Uterine smooth muscle cell (primary cell): ENCODE results near the gene ERMAP. TPM values are rescaled to one million over a fixed set of nuclear protein-coding genes. Genes with fewer than 3 reads are reported as not detected.

ENCODE experiments used
- total RNA-seq: library from RNA; depleted of rRNA; stranded (reverse); fragments of >200 nt; gene quantifications from 2 replicates; pipeline ENCODE4 v1.2.3, GENCODE V29; 2014

The ERMAP gene, protein sequence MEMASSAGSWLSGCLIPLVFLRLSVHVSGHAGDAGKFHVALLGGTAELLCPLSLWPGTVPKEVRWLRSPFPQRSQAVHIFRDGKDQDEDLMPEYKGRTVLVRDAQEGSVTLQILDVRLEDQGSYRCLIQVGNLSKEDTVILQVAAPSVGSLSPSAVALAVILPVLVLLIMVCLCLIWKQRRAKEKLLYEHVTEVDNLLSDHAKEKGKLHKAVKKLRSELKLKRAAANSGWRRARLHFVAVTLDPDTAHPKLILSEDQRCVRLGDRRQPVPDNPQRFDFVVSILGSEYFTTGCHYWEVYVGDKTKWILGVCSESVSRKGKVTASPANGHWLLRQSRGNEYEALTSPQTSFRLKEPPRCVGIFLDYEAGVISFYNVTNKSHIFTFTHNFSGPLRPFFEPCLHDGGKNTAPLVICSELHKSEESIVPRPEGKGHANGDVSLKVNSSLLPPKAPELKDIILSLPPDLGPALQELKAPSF
- 10.2 and 18.2 TPM in 2 replicates for total RNA-seq

DNA sequence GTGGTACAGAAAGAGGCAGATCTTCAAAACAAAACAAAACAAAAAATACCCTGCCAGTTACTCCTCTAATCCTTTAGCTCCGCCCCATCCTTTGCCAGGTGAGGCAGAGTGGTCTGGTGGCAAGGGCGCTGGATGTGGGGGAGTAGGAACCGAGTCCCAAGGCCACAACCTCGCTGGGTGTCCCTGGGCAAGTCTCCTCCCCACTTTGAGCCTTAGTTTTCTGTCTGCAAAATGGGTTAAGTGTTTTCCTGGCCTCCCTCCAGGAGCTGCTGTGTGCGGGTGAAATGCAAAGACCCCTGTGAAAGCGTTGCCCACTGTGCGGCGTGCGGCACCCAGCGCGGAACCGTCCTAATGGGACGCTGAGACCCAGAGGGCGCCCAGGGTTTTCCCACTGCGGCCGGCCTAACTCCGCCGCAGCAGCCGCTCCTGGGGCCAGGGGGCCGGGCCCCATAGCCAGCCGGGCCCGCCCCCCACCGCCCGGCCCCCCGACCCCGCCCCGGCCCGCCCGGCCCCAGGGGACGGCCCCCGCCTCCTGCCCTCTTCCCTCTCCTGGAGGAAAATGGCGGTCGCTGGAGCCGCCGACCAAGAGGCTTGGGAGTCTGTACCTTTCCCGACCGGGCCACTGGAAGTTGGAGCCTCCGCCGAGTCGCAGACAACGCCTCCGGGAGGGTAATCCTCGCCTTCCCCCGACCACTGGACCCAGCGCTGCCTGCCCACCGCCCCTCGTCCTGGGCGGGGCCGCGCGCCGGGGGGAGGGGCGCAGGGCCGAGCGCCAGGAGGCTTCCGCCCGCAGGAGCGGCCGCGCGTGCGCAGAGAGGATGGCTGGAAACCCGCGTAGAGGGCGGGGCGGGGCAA lies at the start of gene ERMAP, which contains the start of gene SVBP:
ERMAP (plus strand) TSS at position 538 of the 855 bp plus-strand sequence. CDS start 13,327 bp downstream, outside the sequence.
SVBP (minus strand) TSS at position 813 of the 855 bp plus-strand sequence. CDS start 853 bp downstream, outside the sequence.

DNA sequence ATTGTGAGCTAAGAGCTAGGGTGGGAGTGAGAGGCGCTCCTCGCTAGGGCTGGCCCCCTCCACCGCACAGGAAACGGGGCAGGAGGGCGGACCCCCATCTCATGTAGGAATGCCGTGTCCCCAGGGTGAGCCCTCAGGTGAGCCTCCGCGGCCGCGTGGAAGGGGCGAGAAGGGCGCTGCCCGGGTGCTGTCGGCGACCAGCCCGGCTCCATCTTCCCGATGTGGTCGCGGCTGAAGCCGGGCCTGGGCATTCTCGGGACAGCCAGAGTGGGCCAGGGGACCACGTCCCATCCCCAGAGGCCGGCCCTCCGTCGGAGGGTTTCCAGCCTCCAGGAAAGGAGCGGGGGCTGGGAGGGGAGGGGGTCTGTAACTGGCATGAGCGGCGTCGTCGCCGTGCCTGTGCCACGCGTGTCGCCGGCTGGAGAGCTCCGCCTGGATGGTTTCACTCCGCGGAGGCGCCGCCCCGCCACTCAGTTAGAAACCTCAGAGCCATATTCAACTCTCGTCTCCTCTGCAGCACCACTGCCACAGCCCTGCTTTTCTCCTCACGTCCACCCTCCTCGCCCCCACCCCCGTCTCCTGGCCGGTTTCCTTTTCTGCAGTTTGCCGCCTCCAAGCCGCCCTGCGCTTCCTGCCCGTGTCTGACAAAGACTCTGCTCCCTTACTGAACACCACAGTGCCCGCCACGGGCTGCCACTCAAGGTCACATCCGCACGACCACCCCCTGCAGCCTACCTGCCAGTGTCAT lies 31.8 kb upstream of the ERMAP start, which contains the start of gene TMEM269:
TMEM269 (plus strand) TSS at position 46 of the 748 bp plus-strand sequence. CDS start 4,903 bp downstream, outside the sequence.

DNA sequence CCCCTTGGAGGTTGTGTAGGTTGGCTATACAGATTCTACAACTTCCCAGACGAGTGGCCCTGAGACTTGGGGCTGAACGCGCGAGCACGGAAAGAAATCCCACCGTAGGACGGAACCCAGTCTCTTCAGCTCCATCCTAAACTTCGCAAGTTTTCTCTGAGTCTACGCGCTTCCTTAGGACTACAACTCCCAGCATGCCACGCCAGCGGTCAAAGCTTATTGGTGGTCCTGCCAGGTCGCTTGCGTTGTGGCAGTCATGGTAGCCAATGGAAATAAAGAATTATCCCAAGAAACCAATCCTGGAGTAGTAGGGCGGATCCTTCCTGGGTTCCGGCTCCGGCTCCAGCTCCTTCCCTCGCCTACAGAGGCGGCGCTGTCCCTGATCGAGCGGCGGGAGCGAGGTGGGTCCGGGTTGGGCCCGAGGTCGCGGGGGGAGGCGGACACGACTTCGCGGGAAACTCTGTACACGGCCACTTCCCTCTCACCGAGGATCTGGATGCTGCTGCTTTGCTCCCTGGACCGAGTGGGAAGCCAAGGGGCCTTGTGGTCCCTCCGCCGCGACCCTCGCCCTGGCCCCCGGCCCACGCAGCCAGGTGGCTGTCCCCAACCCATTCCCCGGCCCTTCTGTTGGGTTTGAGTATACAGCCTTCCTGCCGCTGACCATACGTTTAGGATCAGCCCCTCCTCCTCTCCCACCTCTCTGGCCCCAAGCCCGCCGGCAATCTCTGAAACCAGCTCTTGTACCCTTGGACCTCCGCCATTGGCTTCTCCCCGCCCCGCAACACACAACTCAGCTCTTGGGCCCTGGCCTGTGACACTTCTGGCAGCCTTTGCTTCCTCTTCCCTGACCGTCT lies 29.6 kb downstream of the ERMAP start, which contains the start of gene ZNF691:
ZNF691 (plus strand) TSS at position 357 of the 854 bp plus-strand sequence. CDS start 3,046 bp downstream, outside the sequence.

Other genes with a start within 250 kb of the ERMAP start
- gene PPIH, start 158.7 kb upstream of the ERMAP start, total RNA-seq, result 27.0 and 52.6 TPM in 2 replicates
- gene YBX1, start 134.7 kb upstream of the ERMAP start, total RNA-seq, result 820 and 977 TPM in 2 replicates
- not detected in 2 replicates for gene CLDN19, start 76.9 kb upstream of the ERMAP start, total RNA-seq
- gene P3H1, start 50.1 kb upstream of the ERMAP start, total RNA-seq, result 94.4 and 146 TPM in 2 replicates
- 4.8 and 8.2 TPM in 2 replicates for gene C1orf50, start 49.9 kb upstream of the ERMAP start, total RNA-seq
- under 0.01 and 0.12 TPM in 2 replicates for gene TMEM269, start 32.1 kb upstream of the ERMAP start, total RNA-seq
- gene SVBP, start 275 bp downstream of the ERMAP start, total RNA-seq, result 13.2 and 13.4 TPM in 2 replicates
- 10.0 and 10.4 TPM in 2 replicates for gene ZNF691, start 29.5 kb downstream of the ERMAP start, total RNA-seq
- gene SLC2A1, start 141.7 kb downstream of the ERMAP start, total RNA-seq, result 76.0 and 113 TPM in 2 replicates